GM19023 (cell line): Measurements from ENCODE around the gene FN3K.

ENCODE experiments used
- ATAC-seq: cut with Tn5 transposase; IDR thresholded peaks from one replicate; pipeline ENCODE4 v1.9.1; 2021; ENCODE audit warnings: mild to moderate bottlenecking, moderate library complexity; ENCODE audit not compliant: unreplicated experiment

Gene FN3K

GRCh38 chr17:82734987-82735866, at the start of gene FN3K:
Gene FN3K (plus strand): TSS chr17:82735615. CDS start chr17:82735637, 22 bp downstream.
- ATAC-seq = no peak

GRCh38 chr17:82686366-82687324, 48.8 kb upstream of the FN3K start:
- no peak for ATAC-seq

GRCh38 chr17:82687375-82687861, 48.0 kb upstream of the FN3K start:
- no peak for ATAC-seq

- ATAC-seq = no peak
Observed at GRCh38 chr17:82687871-82688270, 47.5 kb upstream of the FN3K start.

GRCh38 chr17:82689077-82689476, 46.3 kb upstream of the FN3K start:
- no peak for ATAC-seq

GRCh38 chr17:82690786-82691489, 44.5 kb upstream of the FN3K start:
- ATAC-seq = no peak

- no peak for ATAC-seq
Observed at GRCh38 chr17:82691714-82692113, 43.7 kb upstream of the FN3K start.

- ATAC-seq = no peak
Observed at GRCh38 chr17:82692268-82692667, 43.1 kb upstream of the FN3K start.

- ATAC-seq = no peak
Observed at GRCh38 chr17:82693168-82693867, 42.1 kb upstream of the FN3K start.

GRCh38 chr17:82694647-82695046, 40.8 kb upstream of the FN3K start:
- no peak for ATAC-seq

GRCh38 chr17:82696259-82696658, 39.2 kb upstream of the FN3K start:
- no peak for ATAC-seq

GRCh38 chr17:82696916-82697807, 38.3 kb upstream of the FN3K start:
- no peak for ATAC-seq

- ATAC-seq = no peak
Observed at GRCh38 chr17:82697808-82698064, 37.7 kb upstream of the FN3K start.

- peak; percentile 96 for ATAC-seq
Observed at GRCh38 chr17:82698065-82698973, 37.1 kb upstream of the FN3K start, which contains the start of gene RAB40B. Gene RAB40B (minus strand): TSS chr17:82698698. CDS start chr17:82698596, 102 bp downstream.

GRCh38 chr17:82698974-82699442, 36.4 kb upstream of the FN3K start:
- ATAC-seq = no peak

GRCh38 chr17:82699551-82699950, 35.9 kb upstream of the FN3K start:
- ATAC-seq = no peak

GRCh38 chr17:82702231-82702927, 33.0 kb upstream of the FN3K start:
- ATAC-seq = no peak
